HS-5 (cell line): ENCODE results near the gene JADE3.
"Not testable (repeated sequence)": the region's sequence is repeated elsewhere in the genome, so short reads cannot be mapped to it uniquely, and the experiment has no call there.

Experiments
- DNase-seq: peaks from one replicate; pipeline ENCODE4 v3.0.0-alpha.2; 2012; ENCODE audit warnings: low read depth

The JADE3 gene

GRCh38 chrX:46935295-46935694 lies 23.1 kb downstream of the JADE3 start:
- no peak for DNase-seq

GRCh38 chrX:46938589-46938988 lies 26.4 kb downstream of the JADE3 start:
- no peak for DNase-seq

- DNase-seq: no peak
These were observed 29.1 kb downstream of the JADE3 start for GRCh38 chrX:46941341-46941740.

DNA sequence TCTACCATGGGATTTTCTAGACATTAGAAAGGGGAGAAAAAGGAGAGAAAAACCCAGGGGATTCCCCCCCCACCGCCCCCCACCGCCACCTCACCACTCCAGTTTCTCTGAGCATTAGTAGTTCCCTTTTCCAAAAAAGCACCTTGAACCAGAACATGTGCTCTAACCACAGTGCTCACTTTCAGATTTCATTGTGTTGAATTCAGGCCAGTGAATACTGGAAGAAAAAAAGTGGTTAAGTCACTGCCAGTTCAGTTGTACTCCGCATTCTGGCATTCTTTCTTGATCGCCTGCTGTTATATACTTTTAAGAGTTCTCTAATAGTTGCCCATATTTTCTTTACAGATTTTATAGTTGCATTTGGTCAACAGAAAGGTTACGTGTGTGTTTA lies 40.9 kb downstream of the JADE3 start:
- no peak for DNase-seq

- DNase-seq: no peak
These were observed 41.4 kb downstream of the JADE3 start for GRCh38 chrX:46953597-46953996.

- no peak for DNase-seq
These were observed 42.5 kb downstream of the JADE3 start for GRCh38 chrX:46954716-46955115.

GRCh38 chrX:46956589-46956988 lies 44.4 kb downstream of the JADE3 start:
- not testable (repeated sequence) for DNase-seq

- DNase-seq: no peak
These were observed 45.1 kb downstream of the JADE3 start for GRCh38 chrX:46957297-46957696.

DNA sequence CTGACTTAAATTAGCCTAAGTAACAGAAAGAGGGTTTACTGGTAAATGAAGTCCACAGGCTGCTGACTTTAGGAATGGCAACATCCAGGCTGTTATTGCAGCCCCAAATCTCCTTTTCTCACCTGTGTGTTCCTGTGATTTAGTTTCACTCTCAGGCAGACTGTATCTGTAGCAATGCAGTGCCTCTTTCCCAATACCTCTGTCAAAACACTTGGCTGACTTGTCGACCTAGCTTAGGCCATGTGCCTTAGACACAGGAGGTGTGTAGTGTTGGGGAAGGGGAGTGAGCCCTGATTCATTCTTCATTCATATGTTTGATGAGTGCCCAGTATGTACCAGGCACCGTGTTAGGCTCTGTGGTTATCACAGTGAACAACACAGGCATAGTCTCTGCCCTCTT lies 46.9 kb downstream of the JADE3 start:
- DNase-seq: no peak

- DNase-seq: no peak
These were observed 47.9 kb downstream of the JADE3 start for GRCh38 chrX:46959985-46960700.

GRCh38 chrX:46961097-46961496 lies 48.9 kb downstream of the JADE3 start:
- no peak for DNase-seq

DNA sequence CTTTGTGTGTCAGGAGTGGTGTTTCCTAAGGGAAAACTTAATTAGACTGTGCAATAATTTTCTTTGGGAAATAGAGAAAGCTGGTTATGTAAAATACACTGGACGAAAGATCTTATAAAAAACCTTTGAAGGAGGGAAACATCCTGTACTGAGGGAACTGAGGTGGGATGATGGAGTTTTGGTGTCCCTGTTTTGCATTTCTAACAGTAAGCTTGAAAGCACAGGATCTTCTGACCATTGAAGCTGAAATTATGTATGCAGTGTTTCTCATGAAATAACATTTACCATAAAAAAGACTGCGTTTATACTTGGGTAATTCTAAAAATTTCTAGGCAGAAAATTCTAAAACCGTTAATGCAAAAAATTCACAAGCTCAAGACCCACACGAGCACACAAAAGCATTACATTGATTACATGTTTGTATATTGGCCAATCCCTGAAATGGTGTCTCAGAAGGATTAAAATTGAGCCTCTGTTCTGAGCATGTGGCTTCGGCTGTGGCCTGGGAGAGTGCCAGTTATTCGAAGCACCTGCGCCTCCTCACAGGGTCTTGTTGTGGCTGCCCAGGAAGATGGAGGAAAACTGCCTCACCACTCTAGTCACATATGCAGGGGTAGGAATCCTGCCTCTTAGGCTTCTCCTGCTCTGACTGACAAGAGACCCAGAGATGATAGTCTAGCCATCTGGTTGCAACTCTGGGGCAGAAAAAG lies 49.5 kb downstream of the JADE3 start:
- no peak for DNase-seq

DNA sequence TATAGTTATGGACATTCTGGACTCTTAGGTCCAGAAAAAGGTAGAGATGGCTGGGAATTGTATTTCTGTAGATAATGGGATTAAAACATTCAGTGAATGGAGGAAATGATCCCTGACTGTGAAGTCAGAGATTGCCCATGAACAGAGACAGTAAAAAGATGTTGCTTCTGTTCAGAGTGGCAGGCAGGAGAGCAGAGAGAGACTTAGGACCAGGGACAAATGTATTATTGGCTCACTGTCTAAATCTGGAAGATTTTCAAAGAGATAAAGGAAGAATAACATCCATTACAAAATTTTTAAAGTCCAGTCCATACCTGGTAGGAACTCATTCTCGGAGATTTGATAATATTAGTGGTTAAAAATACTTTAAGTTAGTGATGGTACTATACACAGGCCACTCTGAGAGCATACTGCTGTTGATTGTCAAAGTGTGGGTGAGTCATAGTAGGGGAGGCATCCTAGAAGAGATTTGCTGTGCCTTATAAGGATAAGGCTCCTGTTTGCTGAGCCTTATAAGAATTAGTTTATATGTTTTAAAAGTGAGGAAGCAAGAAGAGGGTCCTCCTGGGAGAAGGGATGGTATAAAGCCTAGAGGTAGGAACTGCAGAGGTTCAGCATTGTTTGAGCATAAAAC lies 53.0 kb downstream of the JADE3 start:
- no peak for DNase-seq

DNA sequence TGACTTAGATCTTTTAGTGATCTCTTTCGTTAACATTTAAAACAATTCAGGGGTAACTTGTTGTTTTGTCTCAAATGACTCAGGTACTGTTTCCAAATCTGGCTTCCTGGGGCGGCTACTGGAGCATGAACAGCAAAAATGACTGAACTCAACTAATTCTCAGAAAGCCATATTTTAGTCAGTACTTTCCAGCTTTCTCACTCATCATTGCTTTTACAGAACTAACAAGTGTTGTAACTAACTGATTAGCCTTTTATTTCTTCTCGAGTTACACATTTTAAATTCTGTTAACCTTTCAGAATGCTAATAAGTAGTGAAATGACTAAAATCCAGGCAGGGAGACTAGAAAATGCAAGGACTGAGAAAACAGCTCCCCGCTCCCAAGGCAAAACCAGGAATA lies 55.3 kb downstream of the JADE3 start:
- no peak for DNase-seq

- not testable (repeated sequence) for DNase-seq
These were observed 64.8 kb downstream of the JADE3 start for GRCh38 chrX:46977046-46977445.

GRCh38 chrX:46978341-46979291 lies 66.4 kb downstream of the JADE3 start:
- peak; percentile 24 for DNase-seq

- no peak for DNase-seq
These were observed 72.5 kb downstream of the JADE3 start for GRCh38 chrX:46984705-46985104.

- no peak for DNase-seq
These were observed 77.3 kb downstream of the JADE3 start for GRCh38 chrX:46989548-46989947.

DNA sequence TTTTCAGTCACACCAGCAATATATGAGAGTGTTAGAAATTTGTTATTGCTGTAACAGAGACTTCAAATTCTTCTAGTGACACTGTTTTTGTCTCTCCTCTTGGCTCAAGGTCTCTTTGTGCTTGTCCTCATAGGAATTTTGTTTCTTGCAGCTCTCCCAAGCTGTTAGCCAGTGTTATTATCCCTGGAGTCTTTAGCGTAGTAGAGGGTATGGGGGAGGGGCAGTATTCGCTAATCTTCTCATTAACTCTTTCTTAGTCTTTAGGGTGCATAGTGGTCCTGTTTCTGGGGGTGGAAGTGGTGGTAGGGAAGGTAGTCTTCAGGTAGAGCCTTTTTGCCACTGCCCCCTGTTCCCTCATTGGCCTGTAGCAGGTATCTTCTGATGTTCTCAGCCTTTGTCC lies 79.4 kb downstream of the JADE3 start:
- DNase-seq: no peak

GRCh38 chrX:46992070-46992469 lies 79.8 kb downstream of the JADE3 start:
- no peak for DNase-seq

DNA sequence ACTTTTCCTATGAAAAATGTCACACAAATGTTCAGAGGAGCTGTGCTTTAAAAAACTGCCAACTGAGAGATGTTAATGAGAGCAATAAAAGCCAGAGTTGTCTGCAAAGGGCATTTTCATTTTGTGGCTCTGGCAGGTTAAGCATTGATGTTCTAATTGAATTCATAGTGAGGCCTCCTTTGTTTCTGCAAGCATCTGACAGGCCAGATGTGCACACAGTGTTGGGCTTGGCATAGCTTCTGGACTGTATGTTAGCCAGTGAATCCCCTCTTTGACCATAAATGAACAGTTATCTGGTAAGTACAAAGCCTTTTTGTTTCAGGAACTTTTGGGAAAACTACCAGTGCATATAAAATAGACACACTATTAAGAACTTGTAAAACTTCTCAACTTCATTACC lies 81.9 kb downstream of the JADE3 start:
- no peak for DNase-seq

DNA sequence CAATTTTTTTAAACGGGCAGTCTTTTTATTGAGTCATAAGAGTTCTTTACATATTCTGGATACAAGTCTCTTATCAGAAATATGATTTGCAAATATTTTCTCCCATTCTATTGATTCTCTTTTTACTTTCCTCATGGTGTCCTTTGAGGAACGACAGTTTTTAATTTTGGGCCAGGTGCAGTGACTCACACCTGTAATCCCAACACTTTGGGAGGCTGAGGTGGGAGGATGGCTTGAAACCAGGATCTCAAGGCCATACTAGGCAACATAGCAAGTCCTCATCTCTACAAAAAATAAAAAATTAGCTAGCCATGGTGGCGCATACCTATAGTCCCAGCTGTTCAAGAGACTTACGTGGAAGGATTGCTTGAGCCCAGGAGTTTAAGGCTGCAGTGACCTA lies 99.9 kb downstream of the JADE3 start:
- no peak for DNase-seq
